COLO668 (cell line): ENCODE measurements around the gene DTHD1.

Experiments used
- DNase-seq: peaks from one replicate; lab custom pipeline; 2025; ENCODE audit not compliant: unreplicated experiment; lab: John Stamatoyannopoulos, UW

The DTHD1 gene

DNA sequence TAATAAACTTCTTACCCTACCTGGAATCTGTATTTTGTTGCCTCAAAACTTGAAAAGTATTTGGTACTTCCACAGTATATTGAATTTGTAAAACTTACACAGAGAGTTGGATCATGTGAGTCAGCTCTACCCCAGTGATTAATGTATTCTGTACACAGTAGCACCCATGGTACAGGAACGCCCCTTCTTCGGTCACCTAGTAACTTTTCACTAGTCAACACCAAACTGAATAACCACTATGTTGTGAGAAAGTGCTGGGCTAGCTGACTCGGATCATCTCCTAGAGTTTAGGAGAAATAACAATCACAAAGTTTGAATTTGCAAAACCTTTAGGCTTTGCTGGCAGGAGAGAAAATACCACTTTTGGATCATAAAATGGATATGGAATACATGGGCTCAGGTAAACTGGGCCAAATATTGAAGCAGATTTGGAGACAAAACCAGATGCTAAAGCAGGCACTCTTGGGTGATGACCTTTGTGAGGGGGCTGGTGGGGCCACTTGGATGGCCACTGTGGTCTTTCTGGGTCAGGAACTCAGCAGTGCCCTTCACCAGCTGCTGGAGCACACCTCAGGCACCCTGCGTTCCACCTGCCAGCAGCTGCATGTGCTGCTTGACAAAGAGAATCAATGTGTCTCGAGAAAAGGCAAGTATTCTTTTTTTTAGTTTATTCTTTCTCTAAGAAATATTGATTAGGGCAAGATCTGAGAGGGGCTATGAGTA is at the start of gene DTHD1:
Gene DTHD1, plus strand, starts transcription at position 233 of the 723 bp plus-strand sequence. Its CDS starts 143 bp downstream, at position 376.
- DNase-seq = no peak

- no peak for DNase-seq
These were observed 47.7 kb upstream of the DTHD1 start for GRCh38 chr4:36233567-36234266.

GRCh38 chr4:36235306-36235705 is 46.1 kb upstream of the DTHD1 start:
- no peak for DNase-seq

- no peak for DNase-seq
These were observed 45.3 kb upstream of the DTHD1 start for GRCh38 chr4:36236159-36236558.

DNA sequence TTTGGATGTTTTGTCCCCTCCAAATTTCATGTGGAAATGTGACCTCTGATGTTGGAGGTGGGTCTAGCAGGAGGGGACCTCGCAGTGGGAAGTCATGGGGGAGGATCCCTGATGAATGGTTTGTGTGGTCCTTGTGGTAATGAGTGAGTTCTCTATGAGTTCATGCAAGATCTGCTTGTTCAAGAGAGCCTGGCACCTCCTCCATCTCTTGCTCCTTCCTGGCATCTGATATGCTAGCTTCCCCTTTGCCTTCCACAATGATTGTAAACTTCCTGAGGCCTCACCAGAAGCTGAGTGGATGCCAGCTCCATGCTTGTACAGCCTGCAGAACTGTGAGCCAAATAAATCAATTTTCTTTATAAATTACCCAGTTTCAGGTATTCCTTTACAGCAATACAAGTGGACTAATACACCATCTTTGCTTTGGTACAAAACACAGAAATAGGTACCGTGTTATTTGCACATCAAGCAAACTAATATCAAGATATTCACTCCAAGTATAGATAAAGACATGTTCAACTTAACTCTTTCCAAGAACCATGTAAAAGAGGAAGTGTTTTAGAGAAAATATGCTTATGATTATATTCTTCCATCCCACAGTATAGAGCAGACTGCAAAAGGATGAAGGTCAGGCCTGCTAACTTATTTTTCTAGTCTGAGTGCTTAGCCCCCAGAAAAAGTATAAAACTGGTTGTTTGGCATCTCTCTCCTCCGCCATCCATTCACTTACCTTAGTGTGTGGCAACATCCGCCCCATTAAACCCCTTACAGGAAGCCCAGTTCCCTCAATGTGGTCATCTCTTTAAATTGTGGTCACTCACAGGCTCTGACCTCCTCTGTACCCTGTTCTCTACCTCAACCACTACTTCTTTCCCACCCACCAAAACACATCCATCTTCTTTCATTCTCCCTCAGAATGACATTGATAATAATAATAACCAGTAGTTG is 43.8 kb upstream of the DTHD1 start:
- DNase-seq = no peak

DNA sequence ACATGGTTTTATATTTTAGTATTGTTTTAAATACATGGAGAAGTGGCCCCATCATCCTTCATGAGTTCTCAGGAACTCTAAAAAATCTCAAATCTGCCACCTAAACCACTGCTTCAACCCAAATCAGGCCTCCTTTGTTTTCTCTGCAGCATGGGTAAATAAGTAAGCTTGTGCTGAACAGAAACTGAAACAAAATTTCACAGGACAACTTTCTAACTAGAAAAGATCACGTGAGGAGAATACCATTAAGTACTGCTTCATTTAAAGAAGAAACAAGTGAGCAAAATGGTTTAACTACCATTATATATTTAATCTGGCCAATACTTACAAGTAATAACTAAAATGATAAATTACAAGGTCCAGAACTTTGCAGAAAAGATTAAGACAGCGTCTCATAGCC is 39.6 kb upstream of the DTHD1 start:
- DNase-seq = no peak

GRCh38 chr4:36242629-36243354 is 38.6 kb upstream of the DTHD1 start:
- no peak for DNase-seq

DNA sequence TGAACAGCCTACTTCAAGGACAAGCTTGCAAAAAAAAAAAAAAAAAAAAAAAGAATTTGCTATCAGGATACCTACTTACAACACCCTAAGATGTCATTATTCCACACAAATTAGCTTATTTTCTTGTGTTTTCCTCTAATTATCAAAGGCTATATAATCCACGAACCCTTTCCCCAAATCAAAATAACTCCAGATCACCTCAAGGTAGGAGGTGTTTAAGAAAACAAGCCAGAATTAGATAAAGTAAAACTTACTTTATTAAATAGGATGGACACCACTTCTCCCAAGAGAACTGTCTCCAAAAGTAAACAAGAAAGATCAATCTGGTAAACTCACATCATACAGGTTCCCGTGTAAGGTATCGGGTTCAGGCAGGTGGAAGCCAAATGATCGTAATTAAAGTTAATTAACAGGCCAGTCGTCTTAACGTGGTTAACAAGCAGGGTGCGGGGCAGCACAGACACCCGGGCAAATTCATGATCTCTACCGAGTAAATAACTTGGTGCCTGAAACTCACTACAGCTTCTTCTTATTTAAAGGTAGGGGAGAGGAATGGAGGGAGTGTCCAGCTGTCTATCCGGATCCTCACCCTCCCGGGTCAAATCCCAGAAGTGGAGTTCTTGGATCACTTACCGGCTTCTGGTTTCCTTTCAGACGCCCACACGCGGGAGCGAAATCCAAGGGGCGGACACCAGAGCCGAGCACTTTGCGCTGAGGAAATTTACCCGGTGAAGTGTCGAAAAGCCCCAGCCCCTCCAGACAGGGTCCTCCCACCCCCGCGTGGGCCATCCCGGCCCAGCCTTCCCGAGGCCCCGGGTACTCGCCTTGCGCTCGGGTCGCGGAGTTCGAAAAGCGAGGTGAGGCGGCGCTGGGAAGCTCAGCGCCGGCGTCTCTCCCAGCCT is 37.8 kb upstream of the DTHD1 start:
- no peak for DNase-seq

- peak; percentile 86 for DNase-seq
These were observed 36.9 kb upstream of the DTHD1 start, which contains the start of gene ARAP2 for GRCh38 chr4:36244257-36245082. Gene ARAP2 (minus strand): TSS chr4:36244514. CDS start chr4:36229486, 15,028 bp downstream.

DNA sequence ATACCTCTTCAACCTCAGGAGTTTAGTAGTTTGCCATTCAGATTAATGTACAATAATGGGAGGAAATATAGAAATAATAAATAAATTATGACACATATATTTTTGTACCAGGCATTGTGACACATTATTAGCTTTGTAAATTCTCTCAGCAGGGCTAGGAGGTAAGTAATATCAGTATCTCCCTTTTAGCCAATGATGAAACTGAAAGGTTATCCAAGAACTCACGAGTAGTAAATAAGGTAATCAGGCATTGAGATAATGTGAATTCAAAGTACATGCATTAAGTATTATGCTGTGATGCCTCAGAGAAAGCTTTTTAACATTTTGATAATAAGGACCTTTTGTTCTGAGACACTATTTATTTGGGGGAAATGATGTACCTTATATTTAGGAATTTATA is 31.8 kb upstream of the DTHD1 start:
- DNase-seq = no peak

GRCh38 chr4:36251983-36252382 is 29.4 kb upstream of the DTHD1 start:
- DNase-seq = no peak

DNA sequence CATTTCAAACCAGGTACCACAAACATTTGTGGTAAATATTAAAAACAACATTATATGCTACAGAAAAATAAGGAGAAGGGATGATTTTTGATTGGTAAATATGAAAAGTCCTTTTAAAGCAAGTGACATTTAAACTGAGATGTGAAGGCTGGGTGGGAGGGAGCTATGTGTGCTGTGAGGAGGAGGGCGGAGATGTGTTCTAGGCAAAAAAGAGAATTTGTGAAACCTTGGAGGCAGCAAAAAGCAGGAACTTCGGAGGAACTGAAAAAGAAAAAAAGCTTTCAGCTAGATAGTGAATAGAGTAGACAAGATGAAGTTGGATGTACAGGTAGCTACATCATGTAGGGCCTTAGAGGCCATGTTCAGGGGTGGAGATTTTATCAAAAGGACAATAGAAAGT is 27.0 kb upstream of the DTHD1 start:
- no peak for DNase-seq

DNA sequence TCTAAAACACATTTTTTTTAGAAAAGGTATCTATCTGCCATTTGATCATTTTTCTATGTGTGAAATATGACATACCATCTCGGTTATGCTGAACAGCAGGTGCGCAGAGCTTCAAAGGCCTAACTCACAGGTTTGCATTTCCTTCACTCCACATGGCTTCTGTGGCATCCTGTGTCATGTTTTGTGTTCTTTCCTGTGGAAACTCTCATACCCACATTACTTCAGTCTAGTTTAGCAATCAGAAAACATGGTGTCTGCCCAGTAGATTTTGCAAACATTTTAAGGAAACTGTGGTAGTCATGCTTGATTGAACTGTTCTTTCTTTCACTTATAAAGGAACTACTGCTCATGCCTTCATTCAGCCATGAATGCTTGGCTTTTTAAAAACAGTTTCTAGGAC is 25.8 kb upstream of the DTHD1 start:
- DNase-seq = no peak

- DNase-seq = no peak
These were observed 25.0 kb upstream of the DTHD1 start for GRCh38 chr4:36256398-36256891.

DNA sequence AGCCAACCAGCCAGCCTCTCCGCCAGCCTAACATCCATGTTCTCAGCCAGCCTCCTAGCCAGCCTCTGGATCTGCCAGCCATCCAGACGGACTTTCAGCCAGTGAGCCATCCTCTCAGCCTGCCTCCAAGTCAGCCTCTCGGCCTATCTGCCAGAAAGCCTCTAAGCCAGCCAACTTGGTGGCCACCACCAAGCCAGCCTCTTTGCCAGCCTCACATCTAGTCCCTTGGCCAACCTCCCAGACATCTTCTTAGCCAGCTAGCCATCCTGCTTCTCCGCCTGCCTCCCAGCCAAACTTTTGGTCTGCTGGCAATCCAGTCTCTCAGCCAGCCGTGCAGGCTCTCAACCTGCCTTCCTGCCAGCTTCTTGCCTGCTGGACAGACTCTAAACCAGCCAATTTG is 20.7 kb upstream of the DTHD1 start:
- DNase-seq = no peak

GRCh38 chr4:36264207-36264826 is 17.1 kb upstream of the DTHD1 start:
- no peak for DNase-seq

DNA sequence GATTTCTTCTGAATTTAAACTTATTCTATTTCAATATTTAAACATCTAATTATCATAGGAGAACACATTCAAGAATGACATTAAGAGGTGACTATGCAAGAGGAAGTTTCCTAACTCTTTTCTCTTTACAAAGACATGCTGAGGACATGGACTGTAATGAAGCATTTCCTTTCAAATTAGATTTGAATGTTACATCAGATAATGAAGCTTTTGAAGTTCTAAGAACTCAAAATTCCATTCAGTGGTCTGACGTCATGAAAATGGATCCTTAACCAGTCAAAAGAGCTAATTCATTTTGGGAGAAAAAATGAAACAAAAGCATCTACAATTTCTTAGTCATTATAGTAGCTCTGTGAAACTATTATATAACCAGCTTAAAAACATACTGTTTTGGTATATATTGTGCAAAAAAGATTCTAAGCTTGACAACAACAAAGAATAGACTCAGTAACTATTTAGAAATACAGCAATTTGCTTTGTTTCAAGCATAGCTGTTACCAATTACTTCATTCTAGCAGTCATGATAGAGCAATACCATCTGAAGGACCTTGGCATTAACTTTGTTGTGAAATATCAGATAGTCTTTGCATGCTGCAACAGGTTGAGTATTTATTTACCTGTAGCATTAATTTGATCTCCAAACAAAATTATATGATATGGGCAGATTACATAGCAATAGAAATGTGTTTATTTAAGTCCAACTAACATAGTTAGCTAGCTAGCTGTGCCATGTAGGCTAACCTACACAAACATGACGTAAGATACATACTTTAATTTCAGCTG is 13.7 kb upstream of the DTHD1 start:
- DNase-seq = no peak
